Esophagus squamous epithelium (tissue), 4 donors: ENCODE data around the gene LRRC45.

Experiments used
- POLR2A ChIP-seq, 4 donors: fragments of 450-650 bp; IDR thresholded peaks; one replicate each; pipeline ENCODE4 v1.6.1; 2017; ENCODE audit warnings: antibody characterized with exemption in 4 of 4, mild to moderate bottlenecking in 4 of 4, moderate library complexity in 3 of 4
- TF ChIP-seq, protein P1 (sequence below), 6 experiments: fragments of 450-650 bp in 4 of 6; fragments of 200-600 bp in 2 of 6; sonication (generic) in 2 of 6; IDR thresholded peaks; one replicate each; pipeline ENCODE4 v1.5.1; 2016 to 2019; ENCODE audit warnings: antibody characterized with exemption in 6 of 6, mild to moderate bottlenecking in 4 of 6, moderate library complexity in 4 of 6

DNA sequence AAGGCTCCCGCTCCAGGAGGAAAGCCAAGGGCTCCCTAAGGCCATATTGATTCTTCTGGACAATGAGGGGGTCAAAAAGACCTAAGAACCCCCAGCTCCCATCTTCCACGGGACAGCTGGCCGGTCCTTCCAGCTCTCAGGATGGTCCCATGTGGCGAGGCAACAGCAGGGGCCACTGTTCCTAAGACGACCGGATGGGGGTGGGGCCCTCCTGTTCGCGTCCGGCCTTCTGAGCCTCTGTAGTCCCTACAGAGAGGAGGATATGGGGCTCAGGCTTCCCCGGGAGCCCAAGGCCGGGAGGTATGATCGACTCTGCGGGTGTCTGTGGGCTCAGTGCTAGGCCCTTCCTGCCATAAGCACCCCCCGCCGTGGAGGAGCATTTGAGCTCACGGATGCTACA is 20.4 kb downstream of the LRRC45 start:
- TF ChIP-seq, protein P1, sequence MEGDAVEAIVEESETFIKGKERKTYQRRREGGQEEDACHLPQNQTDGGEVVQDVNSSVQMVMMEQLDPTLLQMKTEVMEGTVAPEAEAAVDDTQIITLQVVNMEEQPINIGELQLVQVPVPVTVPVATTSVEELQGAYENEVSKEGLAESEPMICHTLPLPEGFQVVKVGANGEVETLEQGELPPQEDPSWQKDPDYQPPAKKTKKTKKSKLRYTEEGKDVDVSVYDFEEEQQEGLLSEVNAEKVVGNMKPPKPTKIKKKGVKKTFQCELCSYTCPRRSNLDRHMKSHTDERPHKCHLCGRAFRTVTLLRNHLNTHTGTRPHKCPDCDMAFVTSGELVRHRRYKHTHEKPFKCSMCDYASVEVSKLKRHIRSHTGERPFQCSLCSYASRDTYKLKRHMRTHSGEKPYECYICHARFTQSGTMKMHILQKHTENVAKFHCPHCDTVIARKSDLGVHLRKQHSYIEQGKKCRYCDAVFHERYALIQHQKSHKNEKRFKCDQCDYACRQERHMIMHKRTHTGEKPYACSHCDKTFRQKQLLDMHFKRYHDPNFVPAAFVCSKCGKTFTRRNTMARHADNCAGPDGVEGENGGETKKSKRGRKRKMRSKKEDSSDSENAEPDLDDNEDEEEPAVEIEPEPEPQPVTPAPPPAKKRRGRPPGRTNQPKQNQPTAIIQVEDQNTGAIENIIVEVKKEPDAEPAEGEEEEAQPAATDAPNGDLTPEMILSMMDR (IDR thresholded peaks at IDR 0.05): no peak
- TF ChIP-seq POLR2A (IDR thresholded peaks at IDR 0.05): no peak
